DMS53 treated with DMSO at 0.1 percent for 48 hours (cell line): Measurements from ENCODE around the gene ESPNL.
"Not testable (repeated sequence)": the region's sequence is repeated elsewhere in the genome, so short reads cannot be mapped to it uniquely, and the experiment has no call there.

Experiments used
- DNase-seq: peaks from one replicate; lab custom pipeline; 2025; ENCODE audit not compliant: unreplicated experiment; lab: John Stamatoyannopoulos, UW

ESPNL gene

GRCh38 chr2:238114851-238115660 is 14.9 kb downstream of the ESPNL start:
- DNase-seq: no peak

- DNase-seq: not testable (repeated sequence)
These were observed 15.6 kb downstream of the ESPNL start for GRCh38 chr2:238115709-238116108.

- no peak for DNase-seq
These were observed 16.4 kb downstream of the ESPNL start for GRCh38 chr2:238116298-238117198.

- no peak for DNase-seq
These were observed 17.3 kb downstream of the ESPNL start for GRCh38 chr2:238117199-238118154.

GRCh38 chr2:238119756-238120462 is 19.8 kb downstream of the ESPNL start:
- no peak for DNase-seq

- no peak for DNase-seq
These were observed 20.5 kb downstream of the ESPNL start for GRCh38 chr2:238120463-238121298.

GRCh38 chr2:238121511-238122286 is 21.6 kb downstream of the ESPNL start:
- DNase-seq: no peak

- no peak for DNase-seq
These were observed 22.4 kb downstream of the ESPNL start for GRCh38 chr2:238122287-238123217.

GRCh38 chr2:238123218-238123971 is 23.3 kb downstream of the ESPNL start:
- no peak for DNase-seq

GRCh38 chr2:238123991-238124470 is 23.9 kb downstream of the ESPNL start:
- no peak for DNase-seq

GRCh38 chr2:238124488-238125126 is 24.5 kb downstream of the ESPNL start:
- no peak for DNase-seq

GRCh38 chr2:238125127-238125885 is 25.2 kb downstream of the ESPNL start:
- no peak for DNase-seq

- no peak for DNase-seq
These were observed 26.2 kb downstream of the ESPNL start for GRCh38 chr2:238126338-238126737.

- DNase-seq: no peak
These were observed 26.6 kb downstream of the ESPNL start for GRCh38 chr2:238126775-238127164.
